GM13977 (cell line): ENCODE results near the gene EFCAB10.

Source experiments
- DNase-seq: peaks from one replicate; pipeline ENCODE4 v3.0.0; 2012; ENCODE audit warnings: low spot score
- CTCF ChIP-seq: IDR thresholded peaks from 2 replicates; pipeline ENCODE4 v1.5.1; 2012; ENCODE audit warnings: mild to moderate bottlenecking, control low read depth; ENCODE audit not compliant: insufficient read depth; ENCODE audit errors: extremely low read depth, missing control alignments
- in situ Hi-C: fragments of 300-500 bp; cut with MboI; formaldehyde crosslinking; loops from one replicate; pipeline ENCODE4 v1.12.0; 2022; ENCODE audit warnings: low sequenced_read_pairs, low pct_unique_long_range_greater_than_20kb, mixed read lengths, inconsistent platforms; ENCODE audit not compliant: unreplicated experiment

Gene EFCAB10

GRCh38 chr7:105612806-105613205 is 31.5 kb upstream of the EFCAB10 start:
- in situ Hi-C loops = no loop called here
- DNase-seq = no peak
- TF ChIP-seq CTCF = no peak

- in situ Hi-C loops = no loop called here
- no peak for TF ChIP-seq CTCF
- no peak for DNase-seq
Measured at GRCh38 chr7:105611856-105612775, 30.8 kb upstream of the EFCAB10 start.

- no peak for TF ChIP-seq CTCF
- no peak for DNase-seq
- in situ Hi-C loops = no loop called here
Measured at GRCh38 chr7:105610165-105610930, 29.1 kb upstream of the EFCAB10 start.

- TF ChIP-seq CTCF = no peak
- in situ Hi-C loops = no loop called here
- DNase-seq = no peak
Measured at GRCh38 chr7:105602325-105603305, 21.3 kb upstream of the EFCAB10 start.

- no peak for TF ChIP-seq CTCF
- DNase-seq = no peak
- in situ Hi-C loops = no loop called here
Measured at GRCh38 chr7:105600720-105601550, 19.6 kb upstream of the EFCAB10 start.
